Measurements from ENCODE around the gene KCNF1.
A peak's percentile ranks its signal among the peaks of the same experiment; 100 is the strongest.

KCNF1 gene

DNA sequence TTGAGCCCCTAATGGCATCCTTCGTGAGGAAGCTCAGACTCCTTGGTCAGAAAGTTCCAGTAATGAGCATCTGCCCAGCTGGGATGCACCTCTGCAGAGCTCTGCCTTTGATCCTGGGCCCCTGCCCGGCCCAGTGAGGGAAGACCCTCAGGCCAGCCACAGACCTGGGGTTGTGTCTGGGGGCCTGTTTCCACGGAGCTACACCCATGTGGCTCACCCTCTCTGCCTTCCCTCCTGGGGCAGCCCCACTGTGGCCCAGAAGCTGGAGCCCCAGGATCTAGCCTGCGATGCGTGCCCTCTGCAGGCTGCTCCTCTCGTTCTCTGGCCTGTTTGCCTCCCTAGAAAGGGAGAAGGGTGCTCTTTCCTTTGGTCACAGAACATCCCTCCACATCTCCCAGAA lies 9.8 kb downstream of the KCNF1 start:
- DNase-seq: no peak

DNA sequence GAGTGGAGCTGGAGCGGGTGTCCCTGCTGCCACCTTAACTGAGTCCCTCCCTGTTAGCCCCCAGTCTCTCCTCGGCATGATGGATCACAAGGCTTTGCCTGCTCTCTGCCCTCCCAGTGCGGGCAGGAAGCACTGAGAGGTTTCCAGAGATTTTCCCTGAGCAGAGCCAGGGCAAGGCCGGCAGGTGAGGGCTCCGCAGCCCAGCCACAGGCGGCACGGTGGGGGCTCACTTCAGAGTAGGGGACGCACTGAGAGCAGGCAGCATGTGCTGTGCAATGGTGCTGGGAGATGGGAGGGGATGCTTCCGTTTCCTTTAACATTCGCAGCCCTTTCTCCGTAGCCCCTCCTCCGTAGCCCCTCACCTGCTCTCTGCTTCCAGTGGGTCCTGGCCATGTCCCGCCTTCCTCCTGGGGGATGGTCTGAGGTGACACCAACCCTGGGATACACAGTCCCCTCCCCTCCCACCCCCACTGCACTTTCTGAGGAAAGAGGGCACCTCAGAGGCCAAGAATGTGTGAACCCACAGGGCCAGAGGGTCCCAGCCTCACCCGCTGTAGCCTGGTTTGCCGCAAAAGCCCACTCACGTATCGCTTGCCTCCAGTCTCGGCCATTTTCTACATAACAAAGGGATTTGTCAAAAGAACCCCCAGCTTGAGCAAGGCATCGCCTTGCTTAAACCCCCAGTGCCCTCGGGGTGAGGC lies 10.7 kb downstream of the KCNF1 start:
- no peak for DNase-seq

DNA sequence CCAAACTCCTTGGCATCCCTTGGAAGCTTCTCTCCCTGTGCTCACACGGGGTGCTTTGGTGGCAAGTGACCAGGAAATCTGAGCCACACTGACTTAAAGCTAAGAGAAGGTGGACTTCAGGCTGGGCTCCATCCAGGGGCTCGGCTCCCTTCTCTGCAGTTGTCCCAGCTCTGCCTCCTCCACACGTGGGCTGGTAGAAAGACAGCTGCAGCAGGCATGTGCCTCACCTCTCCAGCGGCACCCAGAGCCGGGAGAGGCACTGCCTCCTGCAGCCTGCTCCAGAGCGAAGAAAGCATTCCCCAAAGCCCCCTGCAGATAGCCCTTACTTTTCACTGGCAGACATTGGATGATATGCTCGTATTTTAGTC lies 11.3 kb downstream of the KCNF1 start:
- DNase-seq: no peak

GRCh38 chr2:10923965-10924364 lies 12.2 kb downstream of the KCNF1 start:
- no peak for DNase-seq

DNA sequence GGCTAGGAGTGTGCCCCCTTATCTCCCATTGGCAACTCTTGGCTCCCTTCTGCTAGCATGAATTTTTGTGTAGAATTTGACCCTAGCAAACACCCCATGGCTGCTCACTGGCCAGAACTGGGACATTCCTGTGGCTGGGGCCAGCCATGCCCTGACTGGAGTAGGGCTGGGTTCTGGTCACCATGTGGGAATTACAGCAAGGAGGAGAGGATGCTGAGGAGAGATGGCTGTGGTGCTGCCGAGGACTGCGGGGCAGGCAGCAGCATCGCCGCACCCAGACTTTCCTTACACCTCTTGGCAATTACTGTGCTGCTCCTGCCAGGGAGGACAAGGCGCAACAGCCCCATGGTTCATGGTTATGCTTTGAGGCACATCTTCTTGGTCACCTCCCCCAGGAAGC lies 12.7 kb downstream of the KCNF1 start:
- DNase-seq: no peak

DNA sequence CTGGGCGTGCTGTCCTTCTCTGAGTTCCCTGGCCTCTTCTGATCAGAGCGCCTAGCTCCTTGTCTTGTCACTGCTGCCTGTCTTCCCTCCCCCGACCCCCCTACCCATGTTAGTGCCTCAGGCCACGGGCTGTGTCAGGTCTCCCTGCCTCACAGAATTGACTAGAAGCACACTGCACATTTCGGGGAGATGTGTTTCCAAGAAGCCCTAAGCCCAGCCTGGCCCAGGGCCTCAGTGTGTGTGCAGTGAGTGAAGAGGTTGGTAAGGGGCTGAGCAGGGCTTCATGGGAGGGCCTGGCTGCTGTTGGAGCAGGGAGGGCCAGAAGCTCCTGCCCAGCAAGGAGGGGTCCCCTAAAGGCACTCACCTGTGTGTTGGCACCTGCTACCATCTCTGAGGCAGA lies 13.1 kb downstream of the KCNF1 start:
- DNase-seq: no peak

GRCh38 chr2:10926191-10926820 lies 14.6 kb downstream of the KCNF1 start:
- DNase-seq: no peak

GRCh38 chr2:10930721-10931516 lies 19.2 kb downstream of the KCNF1 start:
- DNase-seq: no peak

- DNase-seq: no peak
Observed at GRCh38 chr2:10931710-10932255, 20.0 kb downstream of the KCNF1 start.

- DNase-seq: no peak
Observed at GRCh38 chr2:10932345-10933151, 20.8 kb downstream of the KCNF1 start.

DNA sequence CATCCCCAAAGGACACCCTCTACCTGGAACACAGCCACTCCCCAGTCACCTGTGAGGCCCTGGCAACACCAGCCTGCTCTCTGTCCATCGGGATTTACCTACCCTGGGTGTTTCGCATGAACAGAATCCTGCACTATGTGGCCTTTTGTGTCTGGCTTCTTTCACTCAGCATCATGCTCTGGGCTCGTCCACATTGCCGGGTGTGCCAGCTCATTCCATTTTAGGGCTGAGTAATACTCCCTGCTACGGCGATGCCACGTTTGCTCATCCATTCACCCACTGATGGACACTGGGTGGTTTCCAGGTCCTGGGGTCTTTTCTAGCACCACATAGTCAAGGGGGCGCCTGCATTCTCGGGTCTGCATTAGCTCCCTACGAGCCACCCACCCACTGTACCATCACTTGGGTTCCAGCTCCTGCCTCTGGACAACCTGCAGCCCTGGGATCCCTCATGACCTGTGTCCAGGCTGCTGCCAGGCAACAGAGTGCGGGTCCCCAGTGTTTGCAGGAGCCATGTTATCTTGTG lies 22.0 kb downstream of the KCNF1 start:
- no peak for DNase-seq

DNA sequence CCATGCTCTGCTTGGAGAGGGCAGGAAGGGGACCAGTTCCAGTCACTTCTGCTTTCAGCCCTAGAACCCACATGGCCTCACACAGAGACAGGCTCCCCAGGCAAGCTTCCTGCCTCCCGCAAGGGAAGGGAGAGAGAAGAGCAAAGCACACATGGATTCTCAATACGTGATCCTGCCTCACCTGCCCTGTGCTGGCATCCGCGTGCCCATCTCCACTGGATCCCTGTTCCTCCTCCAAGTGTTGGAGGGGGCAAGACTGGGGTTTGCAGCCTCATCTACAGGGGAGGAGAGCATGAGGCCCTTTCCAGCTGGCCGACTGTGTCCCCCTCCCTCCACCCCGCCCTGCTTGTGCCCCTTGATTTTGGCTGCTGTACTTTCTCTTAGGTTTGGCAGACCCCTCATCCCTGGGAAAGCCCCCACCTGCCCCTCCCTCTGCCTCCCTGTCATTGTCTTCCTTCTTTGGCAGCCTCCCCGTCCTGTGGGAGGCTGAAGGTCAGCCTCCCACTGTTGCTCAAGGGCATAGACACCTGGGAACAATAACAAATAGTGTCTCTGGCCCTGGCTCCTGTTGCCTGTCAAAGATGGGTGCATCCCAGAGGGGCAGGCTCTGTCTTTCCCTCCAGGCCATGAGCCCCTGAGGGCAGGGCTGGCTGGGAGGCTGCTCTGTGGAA lies 22.7 kb downstream of the KCNF1 start:
- no peak for DNase-seq

- peak; percentile 48 for DNase-seq
Observed at GRCh38 chr2:10934979-10935350, 23.2 kb downstream of the KCNF1 start.

DNA sequence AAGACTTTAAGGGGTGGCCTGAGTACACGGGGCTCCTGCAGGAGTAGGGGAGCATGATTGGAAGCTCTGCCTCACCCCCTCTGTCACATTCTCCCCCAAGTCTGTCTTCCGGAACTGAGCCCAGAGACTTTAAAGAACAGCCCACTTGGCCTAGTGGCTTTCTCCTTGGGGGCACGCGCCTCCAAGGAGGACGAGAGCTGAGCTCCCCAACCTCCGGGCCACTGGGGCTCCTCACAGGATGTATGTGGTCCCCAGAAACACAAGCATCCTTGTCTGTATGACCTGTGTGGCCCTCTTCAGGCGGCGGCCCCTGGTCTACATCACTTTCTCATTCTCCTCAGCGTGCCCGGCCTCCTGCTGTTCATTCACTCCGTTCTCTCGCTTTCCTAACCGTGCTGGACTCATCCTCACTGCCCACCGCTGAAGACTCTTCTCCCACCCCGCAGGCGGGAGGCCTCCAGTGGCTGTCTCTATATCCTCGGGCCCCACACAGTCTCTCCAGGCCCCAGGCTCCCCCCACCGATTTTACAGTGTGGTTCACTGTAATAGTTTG lies 23.7 kb downstream of the KCNF1 start:
- no peak for DNase-seq

- DNase-seq: peak; percentile 57
Observed at GRCh38 chr2:10935953-10936942, 24.5 kb downstream of the KCNF1 start.

DNA sequence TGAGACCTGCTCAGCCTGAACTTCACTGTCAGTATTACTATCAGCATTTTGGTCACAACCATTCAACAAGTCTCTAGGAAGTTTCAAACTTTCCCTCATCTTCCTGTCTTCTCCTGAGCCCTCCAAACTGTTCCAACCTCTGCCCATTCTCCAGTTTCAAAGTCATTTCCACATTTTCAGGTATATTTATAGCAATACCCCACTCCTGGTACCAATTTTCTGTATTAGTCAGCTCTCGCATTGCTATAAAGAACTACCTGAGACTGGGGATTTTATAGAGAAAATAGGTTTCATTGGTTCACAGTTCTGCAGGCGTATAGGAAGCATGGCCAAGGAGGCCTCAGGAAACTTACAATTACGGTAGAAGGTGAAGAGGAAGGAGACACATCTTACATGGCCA lies 27.3 kb downstream of the KCNF1 start:
- DNase-seq: no peak

- DNase-seq: no peak
Observed at GRCh38 chr2:10940596-10940995, 28.9 kb downstream of the KCNF1 start.

DNA sequence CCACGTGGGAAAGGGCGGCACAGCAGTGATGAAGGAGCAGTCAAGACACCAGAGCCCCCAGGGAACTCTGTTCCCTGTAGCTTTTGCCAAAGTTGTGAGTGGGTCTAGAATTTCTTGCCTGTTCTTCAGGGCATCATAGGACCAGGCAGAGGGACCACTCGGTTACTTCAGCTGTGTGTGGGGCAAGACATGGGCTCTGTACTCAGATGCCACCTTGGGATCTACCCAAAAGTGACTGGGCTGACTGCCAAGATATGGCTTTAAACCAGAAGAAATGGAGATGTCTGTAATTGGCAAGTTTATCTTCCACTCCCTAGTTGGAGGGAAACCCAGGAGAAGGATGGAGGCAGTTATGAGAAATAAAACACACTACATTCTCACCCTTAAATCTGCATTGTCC lies 29.6 kb downstream of the KCNF1 start:
- no peak for DNase-seq

GRCh38 chr2:10944799-10945198 lies 33.1 kb downstream of the KCNF1 start:
- DNase-seq: no peak

- DNase-seq: no peak
Observed at GRCh38 chr2:10946394-10946793, 34.7 kb downstream of the KCNF1 start.

DNA sequence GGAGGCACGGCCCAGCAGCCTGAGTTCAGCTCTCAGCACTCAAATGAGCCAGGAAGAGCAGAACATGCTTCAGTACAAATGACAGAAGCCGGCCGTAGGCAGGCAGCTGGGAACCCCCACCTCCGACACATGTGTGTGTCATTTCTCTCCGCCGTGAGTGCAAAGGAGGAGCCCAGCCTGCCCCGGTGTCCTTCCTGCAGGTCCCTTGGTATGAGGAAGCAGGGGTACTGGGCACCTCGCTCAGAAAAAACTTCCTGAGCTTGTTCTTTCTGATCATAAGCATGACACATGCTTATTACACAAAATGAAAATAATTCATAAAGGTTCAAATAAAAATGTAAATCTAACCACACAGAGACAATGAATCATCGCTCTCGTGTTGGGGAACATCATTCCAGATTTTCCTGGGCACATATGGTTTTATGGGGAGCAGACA lies 35.3 kb downstream of the KCNF1 start:
- DNase-seq: no peak
